Measurements from ENCODE around the gene GLOD5.

GRCh38 chrX:48713847-48714246 is 47.7 kb upstream of the GLOD5 start:
- no peak for TF ChIP-seq CTCF (IDR thresholded peaks at IDR 0.05; ENCODE audit: low read length)
- no peak for TF ChIP-seq EZH2 (IDR thresholded peaks at IDR 0.05; ENCODE audit: borderline replicate concordance, low read length)
